HG02973 (cell line): ENCODE measurements around the gene LANCL1.

Experiments
- ATAC-seq: cut with Tn5 transposase; IDR thresholded peaks from one replicate; pipeline ENCODE4 v1.9.1; 2021; ENCODE audit warnings: moderate library complexity; ENCODE audit not compliant: unreplicated experiment

LANCL1 gene, protein sequence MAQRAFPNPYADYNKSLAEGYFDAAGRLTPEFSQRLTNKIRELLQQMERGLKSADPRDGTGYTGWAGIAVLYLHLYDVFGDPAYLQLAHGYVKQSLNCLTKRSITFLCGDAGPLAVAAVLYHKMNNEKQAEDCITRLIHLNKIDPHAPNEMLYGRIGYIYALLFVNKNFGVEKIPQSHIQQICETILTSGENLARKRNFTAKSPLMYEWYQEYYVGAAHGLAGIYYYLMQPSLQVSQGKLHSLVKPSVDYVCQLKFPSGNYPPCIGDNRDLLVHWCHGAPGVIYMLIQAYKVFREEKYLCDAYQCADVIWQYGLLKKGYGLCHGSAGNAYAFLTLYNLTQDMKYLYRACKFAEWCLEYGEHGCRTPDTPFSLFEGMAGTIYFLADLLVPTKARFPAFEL

DNA sequence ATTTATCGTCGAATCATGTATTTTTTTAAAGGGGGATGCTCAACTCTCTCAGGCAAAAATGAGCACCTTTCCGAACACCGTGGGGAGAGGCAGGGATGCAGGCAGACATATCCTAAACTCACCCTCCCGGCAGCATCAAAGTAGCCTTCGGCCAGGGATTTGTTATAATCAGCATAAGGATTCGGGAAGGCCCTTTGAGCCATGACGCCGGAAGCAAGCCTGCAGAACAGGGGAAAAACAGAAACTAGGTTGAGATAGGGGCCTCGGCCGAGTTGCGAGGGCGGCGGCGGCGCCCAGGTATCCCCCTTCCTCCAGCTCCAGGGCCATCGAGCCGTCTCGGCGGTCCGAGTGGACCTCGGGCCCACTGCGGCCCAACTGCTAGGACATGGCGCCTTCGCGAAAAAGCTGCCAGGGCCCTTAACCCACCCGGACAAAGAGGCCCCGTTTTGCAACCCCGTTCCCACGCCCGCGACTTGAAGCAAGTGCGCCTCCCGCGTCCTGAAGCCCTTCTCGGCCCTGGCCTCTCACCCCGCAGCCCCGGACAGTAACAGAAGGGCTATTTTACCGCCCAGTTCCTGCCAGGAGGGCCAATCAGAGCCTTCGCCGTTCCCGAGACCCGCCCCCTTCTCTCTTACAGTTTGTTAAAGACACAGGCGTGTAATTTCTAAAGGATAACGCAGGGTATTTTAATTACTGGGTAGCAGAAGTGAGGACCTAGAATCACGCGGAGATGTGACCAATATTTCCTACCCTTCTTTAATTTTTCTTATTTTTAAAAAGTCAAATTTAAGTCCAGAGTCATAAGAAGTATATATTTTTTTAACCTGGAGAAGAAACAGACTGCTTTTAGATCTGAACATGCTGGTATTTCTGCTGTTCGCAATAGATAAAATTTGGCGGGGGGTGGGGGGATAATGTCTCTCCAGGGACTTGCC is at the start of gene LANCL1:
Gene LANCL1 (minus strand): TSS at position 566 of the 935 bp plus-strand sequence. CDS start 363 bp downstream, at position 203.
- ATAC-seq, result peak; percentile 100

DNA sequence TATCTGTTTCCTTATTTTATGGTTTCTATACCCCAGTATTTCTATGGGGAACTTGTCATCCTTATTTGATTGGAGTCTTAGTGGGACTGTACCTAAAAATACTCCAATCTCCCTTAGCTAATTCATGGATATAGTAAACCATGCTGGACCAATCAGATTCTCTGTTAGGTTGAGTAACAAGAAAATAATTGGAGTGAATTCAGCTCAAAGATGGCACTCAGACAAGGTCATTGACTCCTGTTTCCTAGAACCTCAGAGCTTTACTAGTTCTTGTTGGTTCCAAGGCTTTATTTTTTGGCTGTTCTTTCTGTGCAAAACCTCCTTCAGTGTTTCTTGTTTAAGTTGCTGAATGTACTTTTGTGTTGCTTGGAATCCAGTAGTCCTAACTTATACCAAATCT is 48.0 kb upstream of the LANCL1 start:
- no peak for ATAC-seq

DNA sequence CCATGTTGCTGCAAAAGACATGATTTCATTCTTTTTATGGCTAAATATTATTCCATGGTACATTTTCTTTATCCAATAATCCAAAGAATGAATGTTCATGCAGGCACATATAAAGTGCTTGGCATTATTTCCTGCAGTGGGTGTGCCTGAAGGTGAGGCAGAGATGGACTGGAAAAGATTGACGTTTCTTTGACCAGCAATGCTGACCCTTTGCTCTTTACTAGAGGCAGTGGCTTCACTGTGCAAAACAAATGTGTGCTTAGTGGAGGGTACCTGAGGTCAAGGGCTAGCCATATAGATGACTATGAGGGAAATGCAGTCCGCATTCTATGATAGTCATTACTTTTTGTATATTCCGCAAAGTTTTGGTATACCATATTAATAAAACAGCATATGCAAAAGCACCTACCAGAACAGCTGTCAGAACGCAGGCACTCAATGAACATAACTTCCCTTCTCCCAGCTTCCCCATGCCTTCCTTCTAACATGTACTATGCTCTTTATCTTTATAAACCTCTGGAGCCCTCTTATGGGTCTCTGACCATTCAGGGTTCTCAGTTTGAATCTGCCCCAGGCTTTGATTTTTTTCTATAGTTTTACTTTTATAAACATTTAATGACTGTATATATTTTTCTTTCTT is 47.2 kb upstream of the LANCL1 start:
- ATAC-seq, result no peak

DNA sequence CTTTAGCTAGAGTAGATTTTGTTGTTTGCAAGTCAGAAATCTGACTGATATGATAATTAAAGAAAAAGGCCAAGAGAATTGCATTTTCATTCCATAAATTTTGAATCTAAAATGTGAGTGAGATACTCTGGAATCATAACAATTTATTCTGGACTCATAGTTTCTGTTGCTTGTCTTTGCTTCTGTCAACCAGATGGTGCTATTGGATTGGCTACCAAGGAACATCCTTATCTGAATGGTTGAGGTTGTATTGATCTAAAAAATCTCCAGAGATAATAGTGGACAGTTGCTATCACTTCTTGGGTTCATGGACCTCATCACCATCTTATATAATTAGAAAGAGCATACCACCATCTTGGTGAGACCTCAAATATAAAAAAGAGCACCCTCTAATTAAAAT is 45.8 kb upstream of the LANCL1 start:
- no peak for ATAC-seq

GRCh38 chr2:210519594-210519993 is 43.0 kb upstream of the LANCL1 start:
- no peak for ATAC-seq

- no peak for ATAC-seq
Measured at GRCh38 chr2:210517264-210517663, 40.7 kb upstream of the LANCL1 start.

DNA sequence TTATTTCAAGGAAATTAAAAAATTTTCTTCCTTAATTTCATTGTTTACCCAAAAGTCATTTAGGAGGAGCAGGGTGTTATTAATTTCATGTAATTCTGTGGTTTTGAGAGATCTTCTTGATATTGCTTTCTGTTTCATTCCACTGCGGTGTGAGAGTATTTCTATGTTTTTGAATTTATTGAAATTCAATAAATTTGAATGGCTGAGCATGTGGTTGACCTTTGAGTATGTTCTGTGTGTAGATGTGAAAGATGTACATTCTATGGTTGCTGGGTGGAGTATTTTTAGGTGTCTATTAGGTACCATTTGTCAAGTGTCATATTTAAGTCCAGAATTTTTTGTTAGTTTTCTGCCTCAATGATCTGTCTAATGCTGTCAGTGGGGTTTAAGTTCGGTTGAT is 39.4 kb upstream of the LANCL1 start:
- no peak for ATAC-seq

GRCh38 chr2:210503725-210504191 is 27.2 kb upstream of the LANCL1 start:
- no peak for ATAC-seq

DNA sequence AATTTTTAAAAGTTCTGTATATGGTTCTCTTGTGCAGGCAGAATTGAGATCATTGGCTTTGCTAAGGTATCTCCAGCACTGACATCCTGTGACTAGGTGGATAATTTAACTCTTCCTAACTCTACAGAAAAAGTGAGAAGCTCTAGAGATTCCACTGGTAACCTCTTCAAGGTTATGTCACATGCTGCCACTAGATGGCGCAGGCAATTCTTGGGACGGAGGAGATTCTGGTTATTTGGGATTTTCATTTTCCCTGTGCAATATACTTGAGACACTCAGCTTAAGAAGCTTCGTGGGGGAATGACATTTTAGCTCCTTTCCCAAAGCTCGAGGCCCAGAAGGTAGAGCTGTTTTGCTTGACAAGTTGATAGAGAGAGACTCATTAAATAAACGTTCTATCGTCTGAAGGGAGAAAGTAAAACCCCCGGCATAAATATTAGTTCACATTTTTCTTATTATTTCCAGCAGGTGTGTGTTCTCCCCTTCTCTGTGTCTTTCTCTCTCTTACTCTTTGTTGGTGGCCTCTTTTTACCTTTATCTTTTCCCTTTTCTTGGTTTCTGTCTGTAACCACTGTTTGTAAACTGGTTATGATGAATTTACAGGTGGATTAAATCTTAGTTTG is 26.6 kb upstream of the LANCL1 start:
- ATAC-seq, result peak; percentile 87

- no peak for ATAC-seq
Measured at GRCh38 chr2:210496512-210496911, 20.0 kb upstream of the LANCL1 start.

DNA sequence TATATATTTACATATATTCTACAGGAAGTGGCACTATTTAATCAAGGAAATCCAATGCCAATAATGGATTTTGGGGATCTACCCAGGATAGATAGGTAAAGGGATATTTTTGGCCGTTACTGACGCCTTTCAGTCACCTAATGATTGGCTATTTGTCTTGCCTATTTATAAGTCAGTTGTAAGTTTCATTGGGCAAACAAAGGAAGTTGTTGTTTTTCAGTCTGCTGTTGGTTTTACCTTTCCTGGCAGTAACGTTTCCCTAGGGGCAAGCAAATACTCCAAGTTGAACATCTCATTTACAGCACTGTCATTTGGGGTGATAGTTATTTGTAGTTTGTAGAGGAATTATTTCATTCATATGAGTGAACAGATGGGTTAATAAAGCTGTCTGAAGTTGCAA is 17.0 kb upstream of the LANCL1 start:
- no peak for ATAC-seq

GRCh38 chr2:210481601-210482175 is 5.1 kb upstream of the LANCL1 start:
- ATAC-seq, result no peak

DNA sequence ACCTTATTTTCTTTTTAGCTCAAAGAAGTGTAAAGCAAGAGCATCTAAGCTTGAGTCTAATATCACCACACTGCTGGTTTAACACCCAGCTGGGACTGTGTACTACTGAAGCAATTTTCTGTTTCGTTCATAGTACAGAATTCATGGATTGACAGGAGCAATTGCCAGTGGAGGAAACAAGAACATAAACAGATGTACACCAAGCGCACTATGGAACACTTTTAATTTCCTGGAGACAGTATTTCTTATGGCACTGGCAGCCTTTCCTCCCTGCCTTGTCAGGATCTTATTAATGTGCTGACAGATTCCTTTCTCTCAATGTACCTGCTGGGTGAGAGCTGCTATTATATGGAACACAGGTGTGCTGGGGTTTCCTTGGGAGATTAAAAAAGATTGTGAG is 4.2 kb upstream of the LANCL1 start:
- ATAC-seq, result no peak

GRCh38 chr2:210480079-210480478 is 3.5 kb upstream of the LANCL1 start:
- ATAC-seq, result no peak

GRCh38 chr2:210478661-210479060 is 2.1 kb upstream of the LANCL1 start:
- ATAC-seq, result no peak

DNA sequence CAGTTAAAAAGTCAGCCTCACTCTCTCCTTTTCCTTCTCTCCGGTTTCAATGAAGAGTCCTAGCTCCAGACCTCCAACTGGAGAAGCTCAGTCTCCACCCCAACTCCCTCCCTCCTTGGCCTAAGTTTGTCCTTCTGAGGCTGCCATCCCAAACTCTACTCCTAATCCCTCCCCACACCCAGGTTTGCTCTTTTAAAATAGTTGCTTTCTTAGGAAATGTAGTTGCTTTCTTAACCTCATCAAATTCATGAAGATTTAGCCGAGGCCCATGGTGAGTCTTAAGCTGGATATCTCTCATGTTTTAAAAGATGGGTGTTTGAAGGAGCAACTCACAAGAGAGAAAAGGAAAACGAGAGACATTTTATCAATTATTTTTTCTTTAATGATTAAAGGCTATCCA is 937 bp upstream of the LANCL1 start:
- ATAC-seq, result no peak

DNA sequence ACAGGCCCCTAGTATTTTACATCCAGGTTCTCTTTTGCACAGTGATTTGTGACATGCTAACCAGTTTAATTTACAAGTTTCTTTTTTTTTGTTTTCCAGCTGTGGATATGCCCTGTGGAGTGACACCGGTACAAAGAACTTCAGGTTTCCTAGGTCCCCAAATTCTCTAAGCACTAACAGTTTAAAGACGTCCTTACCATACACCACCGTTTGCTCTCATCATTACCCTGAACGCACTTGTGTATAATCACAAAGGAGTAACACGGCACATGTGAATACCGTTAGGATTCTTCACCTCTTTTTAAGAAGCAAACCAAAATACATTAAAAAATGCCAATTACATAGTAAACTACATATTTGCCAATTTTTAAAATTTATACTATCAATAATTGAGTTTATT is 853 bp downstream of the LANCL1 start:
- no peak for ATAC-seq

- ATAC-seq, result no peak
Measured at GRCh38 chr2:210474776-210475175, 1.8 kb downstream of the LANCL1 start.

DNA sequence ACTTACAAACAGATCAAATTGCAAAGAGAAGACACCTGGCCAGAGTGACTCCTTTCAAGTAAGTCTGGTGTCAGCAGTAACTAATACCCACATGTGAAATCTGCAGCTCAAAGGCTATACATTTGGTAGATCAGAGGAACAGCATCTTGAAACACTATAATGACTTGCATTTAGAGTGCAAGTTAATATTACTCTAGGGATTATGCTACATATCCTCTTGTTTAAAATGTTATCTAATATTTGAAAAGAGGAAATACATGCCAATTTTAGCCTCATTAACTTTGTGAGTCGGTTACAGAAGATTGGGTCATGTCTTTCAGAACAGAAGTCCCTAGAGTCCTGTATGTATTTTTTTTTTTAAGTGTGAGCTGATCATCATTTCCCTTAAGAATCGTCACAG is 15.2 kb downstream of the LANCL1 start:
- ATAC-seq, result no peak
